Measurements from ENCODE around the gene ROBO1.
A peak's percentile ranks its signal among the peaks of the same experiment; 100 is the strongest.

The ROBO1 gene

GRCh38 chr3:79415356-79415755 lies 352.4 kb downstream of the ROBO1 start:
- no peak overlapping the region for H3K27ac ChIP-seq
- no peak for TF ChIP-seq ZFX (IDR thresholded peaks at IDR 0.05; ENCODE audit: borderline replicate concordance)
- TF ChIP-seq, protein P1, sequence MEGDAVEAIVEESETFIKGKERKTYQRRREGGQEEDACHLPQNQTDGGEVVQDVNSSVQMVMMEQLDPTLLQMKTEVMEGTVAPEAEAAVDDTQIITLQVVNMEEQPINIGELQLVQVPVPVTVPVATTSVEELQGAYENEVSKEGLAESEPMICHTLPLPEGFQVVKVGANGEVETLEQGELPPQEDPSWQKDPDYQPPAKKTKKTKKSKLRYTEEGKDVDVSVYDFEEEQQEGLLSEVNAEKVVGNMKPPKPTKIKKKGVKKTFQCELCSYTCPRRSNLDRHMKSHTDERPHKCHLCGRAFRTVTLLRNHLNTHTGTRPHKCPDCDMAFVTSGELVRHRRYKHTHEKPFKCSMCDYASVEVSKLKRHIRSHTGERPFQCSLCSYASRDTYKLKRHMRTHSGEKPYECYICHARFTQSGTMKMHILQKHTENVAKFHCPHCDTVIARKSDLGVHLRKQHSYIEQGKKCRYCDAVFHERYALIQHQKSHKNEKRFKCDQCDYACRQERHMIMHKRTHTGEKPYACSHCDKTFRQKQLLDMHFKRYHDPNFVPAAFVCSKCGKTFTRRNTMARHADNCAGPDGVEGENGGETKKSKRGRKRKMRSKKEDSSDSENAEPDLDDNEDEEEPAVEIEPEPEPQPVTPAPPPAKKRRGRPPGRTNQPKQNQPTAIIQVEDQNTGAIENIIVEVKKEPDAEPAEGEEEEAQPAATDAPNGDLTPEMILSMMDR (IDR thresholded peaks at IDR 0.05), result no peak

DNA sequence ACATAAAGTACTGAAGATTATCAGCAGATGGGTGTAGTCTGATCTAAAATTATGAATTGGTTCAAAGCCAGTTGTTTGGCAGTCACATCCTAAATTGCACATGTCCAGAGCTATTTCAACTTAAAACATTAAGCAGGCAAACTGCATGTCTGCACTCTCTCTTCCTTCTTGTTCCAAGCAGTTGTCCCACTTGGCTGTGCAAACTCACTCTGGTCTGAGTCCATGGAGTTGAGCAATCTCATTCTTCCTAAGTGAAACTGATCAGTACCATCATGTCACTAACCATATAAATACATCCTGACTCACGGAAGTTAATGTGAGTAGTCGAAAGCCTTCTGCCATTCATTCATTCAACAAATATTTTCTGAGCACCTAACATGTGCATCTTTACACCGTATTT lies 353.0 kb downstream of the ROBO1 start:
- TF ChIP-seq ZFX (IDR thresholded peaks at IDR 0.05; ENCODE audit: borderline replicate concordance), result no peak
- TF ChIP-seq, protein P1 (IDR thresholded peaks at IDR 0.05), result no peak

DNA sequence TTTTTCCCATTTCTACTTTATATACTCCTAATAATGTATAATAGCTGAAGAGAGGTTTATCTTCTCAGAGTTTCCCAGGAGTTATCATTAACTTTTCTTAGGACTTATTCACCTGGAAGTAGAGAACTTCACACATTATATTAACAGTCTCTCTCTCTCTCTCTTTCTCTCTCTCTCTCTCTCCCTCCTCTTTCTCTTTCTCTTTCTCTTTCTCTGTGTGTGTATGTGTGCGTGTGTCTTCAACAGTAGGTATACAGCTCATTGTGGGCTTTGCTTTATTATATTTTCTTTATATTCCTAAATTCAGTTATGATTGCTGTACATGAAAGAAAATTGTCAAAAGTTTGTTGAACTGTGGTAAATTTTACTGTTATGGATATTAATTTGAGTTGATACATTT lies 353.8 kb downstream of the ROBO1 start:
- H3K27ac ChIP-seq, result no peak overlapping the region
- no peak for TF ChIP-seq ZFX (IDR thresholded peaks at IDR 0.05; ENCODE audit: borderline replicate concordance)
- TF ChIP-seq, protein P1 (IDR thresholded peaks at IDR 0.05), result no peak

More for the DNA sequence above, 353.0 kb downstream of the ROBO1 start:
- H3K27ac ChIP-seq, result no peak overlapping the region

DNA sequence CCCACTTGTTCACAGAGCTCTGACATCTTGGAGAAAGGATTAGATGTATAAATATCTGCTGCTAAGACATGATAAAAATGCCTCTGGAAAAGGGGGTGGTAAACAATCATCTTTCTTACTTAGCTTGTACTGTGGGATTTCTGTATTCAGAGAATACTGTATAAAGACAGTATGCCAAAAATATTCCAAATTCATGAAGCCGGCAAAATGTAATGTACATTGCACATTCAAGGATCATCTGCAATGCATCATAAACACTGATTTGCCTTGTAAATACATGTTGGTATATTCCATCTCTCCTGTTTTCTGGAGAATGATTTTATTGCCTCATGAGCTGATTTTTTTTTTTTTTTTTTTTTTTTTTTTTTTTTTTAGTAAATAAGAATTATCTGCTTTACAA lies 355.3 kb downstream of the ROBO1 start:
- TF ChIP-seq ZFX (IDR thresholded peaks at IDR 0.05; ENCODE audit: borderline replicate concordance), result no peak
- TF ChIP-seq, protein P1 (IDR thresholded peaks at IDR 0.05), result no peak
- no peak overlapping the region for H3K27ac ChIP-seq

GRCh38 chr3:79410617-79411016 lies 357.2 kb downstream of the ROBO1 start:
- TF ChIP-seq ZFX (IDR thresholded peaks at IDR 0.05; ENCODE audit: borderline replicate concordance), result no peak
- TF ChIP-seq, protein P1 (IDR thresholded peaks at IDR 0.05), result no peak
- no peak overlapping the region for H3K27ac ChIP-seq

GRCh38 chr3:79410136-79410535 lies 357.7 kb downstream of the ROBO1 start:
- no peak overlapping the region for H3K27ac ChIP-seq
- TF ChIP-seq, protein P1 (IDR thresholded peaks at IDR 0.05), result no peak
- TF ChIP-seq ZFX (IDR thresholded peaks at IDR 0.05; ENCODE audit: borderline replicate concordance), result no peak

- H3K27ac ChIP-seq, result no peak overlapping the region
- TF ChIP-seq, protein P1 (IDR thresholded peaks at IDR 0.05), result peak; percentile 61
- no peak for TF ChIP-seq ZFX (IDR thresholded peaks at IDR 0.05; ENCODE audit: borderline replicate concordance)
These were observed 361.6 kb downstream of the ROBO1 start for GRCh38 chr3:79406175-79406574.
